GM10266 (cell line): ENCODE measurements around the gene KAT8.

ENCODE experiments used
- DNase-seq: peaks from one replicate; pipeline ENCODE4 v3.0.0; 2012; ENCODE audit errors: extremely low spot score
- TF ChIP-seq, protein P1 (sequence below): IDR thresholded peaks from 2 replicates; pipeline ENCODE4 v1.5.1; 2012; ENCODE audit warnings: mild to moderate bottlenecking, low read depth; ENCODE audit not compliant: control insufficient read depth, insufficient read depth; ENCODE audit errors: missing control alignments

The KAT8 gene

DNA sequence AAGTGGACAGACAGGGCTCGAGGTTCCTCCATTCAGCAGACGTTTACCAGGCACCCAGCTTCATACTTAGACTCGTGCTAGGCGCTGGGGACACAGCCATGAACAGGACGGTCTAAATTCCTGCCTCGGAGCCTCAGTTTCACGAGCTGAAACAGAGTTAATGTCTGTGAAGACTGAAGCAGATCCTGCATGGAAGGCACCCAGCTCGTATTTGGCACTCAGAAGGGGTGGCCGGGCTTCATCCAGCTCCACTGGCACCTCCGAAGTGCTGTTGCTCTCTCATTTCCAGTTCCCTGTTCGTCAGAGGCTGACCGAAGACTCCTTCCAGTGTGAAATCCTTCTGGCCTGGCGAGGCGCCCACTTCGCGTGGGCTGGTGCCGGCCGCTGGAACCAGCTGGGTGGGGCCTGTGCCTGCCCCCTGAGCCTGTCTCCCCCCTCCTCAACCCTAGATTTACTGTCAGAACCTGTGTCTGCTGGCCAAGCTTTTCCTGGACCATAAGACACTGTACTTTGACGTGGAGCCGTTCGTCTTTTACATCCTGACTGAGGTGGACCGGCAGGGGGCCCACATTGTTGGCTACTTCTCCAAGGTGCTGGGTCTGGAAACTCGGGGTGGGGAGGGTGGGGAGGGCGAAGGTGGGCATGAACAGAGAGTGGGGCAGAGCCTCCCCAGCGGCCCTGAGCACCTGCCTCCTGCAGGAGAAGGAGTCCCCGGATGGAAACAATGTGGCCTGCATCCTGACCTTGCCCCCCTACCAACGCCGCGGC lies 12.3 kb downstream of the KAT8 start:
- DNase-seq: no peak
- TF ChIP-seq, protein P1, sequence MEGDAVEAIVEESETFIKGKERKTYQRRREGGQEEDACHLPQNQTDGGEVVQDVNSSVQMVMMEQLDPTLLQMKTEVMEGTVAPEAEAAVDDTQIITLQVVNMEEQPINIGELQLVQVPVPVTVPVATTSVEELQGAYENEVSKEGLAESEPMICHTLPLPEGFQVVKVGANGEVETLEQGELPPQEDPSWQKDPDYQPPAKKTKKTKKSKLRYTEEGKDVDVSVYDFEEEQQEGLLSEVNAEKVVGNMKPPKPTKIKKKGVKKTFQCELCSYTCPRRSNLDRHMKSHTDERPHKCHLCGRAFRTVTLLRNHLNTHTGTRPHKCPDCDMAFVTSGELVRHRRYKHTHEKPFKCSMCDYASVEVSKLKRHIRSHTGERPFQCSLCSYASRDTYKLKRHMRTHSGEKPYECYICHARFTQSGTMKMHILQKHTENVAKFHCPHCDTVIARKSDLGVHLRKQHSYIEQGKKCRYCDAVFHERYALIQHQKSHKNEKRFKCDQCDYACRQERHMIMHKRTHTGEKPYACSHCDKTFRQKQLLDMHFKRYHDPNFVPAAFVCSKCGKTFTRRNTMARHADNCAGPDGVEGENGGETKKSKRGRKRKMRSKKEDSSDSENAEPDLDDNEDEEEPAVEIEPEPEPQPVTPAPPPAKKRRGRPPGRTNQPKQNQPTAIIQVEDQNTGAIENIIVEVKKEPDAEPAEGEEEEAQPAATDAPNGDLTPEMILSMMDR: no peak

- TF ChIP-seq, protein P1: no peak
- DNase-seq: no peak
Observed at GRCh38 chr16:31130336-31130891, 12.9 kb downstream of the KAT8 start.

DNA sequence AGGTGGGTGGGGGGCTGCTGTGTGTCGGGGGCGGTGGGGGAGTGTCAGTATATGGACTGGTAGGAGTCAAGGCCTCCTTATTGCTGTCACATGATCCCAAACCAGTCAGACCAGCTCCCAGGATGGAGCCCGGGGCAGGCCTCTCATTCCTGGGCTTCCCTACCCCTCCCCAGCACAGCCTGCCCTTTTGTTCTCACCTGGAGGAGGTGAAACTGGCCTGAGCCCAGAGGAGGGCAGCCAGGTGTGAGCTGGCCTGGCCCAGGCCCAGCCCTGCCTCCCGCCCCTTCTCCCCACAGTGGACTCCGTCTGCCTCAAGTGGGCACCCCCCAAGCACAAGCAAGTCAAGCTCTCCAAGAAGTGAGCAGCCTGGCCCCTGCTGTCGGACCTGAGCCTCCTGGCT lies 13.4 kb downstream of the KAT8 start:
- TF ChIP-seq, protein P1: no peak

GRCh38 chr16:31131416-31131815 lies 14.0 kb downstream of the KAT8 start:
- TF ChIP-seq, protein P1: no peak
- no peak for DNase-seq

More for the DNA sequence above, 13.4 kb downstream of the KAT8 start:
- no peak for DNase-seq

GRCh38 chr16:31131841-31132271 lies 14.4 kb downstream of the KAT8 start:
- TF ChIP-seq, protein P1: no peak

GRCh38 chr16:31132303-31132979 lies 15.0 kb downstream of the KAT8 start:
- DNase-seq: no peak
- TF ChIP-seq, protein P1: no peak

More at GRCh38 chr16:31131841-31132271, 14.4 kb downstream of the KAT8 start:
- DNase-seq: no peak
